Stimulated activated CD4-positive, alpha-beta T cell treated with anti-CD3 and anti-CD28 coated beads, Interleukin-1b, Interleukin-23, amount 100 ng/mL, for 24 hours (primary cell): ENCODE data around the gene SOX13.

Experiments used
- DNase-seq, 4 experiments: peaks; one replicate each; pipeline ENCODE4 v3.0.0-alpha.2; 2020; ENCODE audit warnings: low read depth in 4 of 4, low spot score in 1 of 4

Gene SOX13

GRCh38 chr1:204105131-204105515, 32.2 kb downstream of the SOX13 start:
- no peak for DNase-seq

- no peak for DNase-seq
These were observed 33.9 kb downstream of the SOX13 start for GRCh38 chr1:204106825-204107224.

GRCh38 chr1:204107892-204108291, 35.0 kb downstream of the SOX13 start:
- no peak for DNase-seq

GRCh38 chr1:204108312-204109141, 35.6 kb downstream of the SOX13 start:
- DNase-seq, result no peak

DNA sequence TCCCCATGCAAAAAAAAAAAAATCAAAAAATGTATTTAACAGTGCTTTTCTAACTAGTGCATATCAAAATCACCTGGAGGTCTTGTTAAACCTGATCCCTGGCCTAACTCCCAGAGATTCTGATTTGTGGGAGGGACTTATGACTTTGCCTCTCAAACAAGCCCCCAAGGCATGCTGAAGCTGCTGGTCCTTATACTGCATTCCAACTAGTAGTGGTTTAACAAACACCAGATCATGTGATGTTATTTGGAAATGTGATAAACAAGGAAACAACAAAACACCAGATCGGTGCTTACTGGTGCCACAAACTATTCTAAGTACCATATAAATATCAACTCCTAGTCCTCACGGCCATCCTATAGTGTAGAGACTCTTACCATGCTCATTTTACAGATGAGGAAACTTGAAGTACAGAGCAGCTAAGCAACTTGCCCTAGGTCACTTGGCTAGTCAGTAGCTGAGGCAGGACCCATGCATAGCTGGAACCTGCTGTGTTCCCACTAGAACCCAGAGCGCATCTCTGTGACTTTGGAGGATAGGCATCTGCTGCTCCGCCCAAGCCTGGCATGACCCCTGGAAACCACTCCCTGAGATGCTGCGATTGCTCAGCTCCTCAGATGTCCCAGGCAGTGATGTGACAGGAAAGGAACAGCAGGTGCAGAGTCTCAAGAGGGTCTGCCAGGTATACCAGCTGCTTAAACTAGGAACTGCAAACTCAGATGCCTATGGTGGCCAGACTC, 38.1 kb downstream of the SOX13 start:
- DNase-seq, result no peak

GRCh38 chr1:204112876-204113730, 40.2 kb downstream of the SOX13 start:
- DNase-seq, result no peak

DNA sequence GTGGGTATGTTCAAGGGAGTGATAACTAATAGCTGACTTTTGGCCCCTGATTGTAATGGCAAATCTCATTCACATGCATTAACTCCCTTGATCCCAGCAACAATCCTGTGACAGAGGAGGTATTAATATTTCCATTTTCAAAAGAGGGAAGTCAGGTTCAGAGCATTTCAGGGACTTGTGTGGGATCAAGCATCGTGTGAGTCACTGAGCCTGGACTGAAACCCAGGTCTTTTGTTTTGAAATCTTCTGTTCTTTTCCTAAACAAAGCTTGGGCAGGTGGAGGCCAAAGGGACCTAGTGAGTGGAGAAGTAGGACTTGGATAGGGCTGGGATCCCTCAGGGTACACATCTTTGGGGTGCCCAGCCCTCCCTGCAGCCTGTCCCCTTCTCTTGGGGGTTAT, 41.0 kb downstream of the SOX13 start:
- DNase-seq, result no peak

- no peak for DNase-seq
These were observed 41.7 kb downstream of the SOX13 start for GRCh38 chr1:204114606-204115005.

DNA sequence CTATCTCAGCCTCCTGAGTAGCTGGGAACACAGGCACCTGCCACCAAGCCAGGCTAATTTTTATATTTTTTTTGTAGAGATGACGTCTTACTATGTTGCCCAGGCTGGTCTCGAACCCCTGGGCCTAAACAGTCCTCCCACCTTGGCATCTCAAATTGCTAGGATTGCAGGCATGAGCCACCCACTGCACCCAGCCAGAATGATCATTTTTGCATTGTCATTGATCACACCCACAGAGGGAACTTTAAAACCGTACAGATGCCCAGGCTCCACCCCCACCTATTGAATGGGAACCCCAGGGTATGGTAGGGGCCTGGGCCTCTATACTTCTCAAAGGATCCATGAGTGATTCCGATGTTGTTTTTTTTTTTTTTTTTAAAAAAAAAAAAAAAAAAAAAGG, 42.2 kb downstream of the SOX13 start:
- DNase-seq, result no peak

- no peak for DNase-seq
These were observed 43.6 kb downstream of the SOX13 start for GRCh38 chr1:204116539-204116938.

DNA sequence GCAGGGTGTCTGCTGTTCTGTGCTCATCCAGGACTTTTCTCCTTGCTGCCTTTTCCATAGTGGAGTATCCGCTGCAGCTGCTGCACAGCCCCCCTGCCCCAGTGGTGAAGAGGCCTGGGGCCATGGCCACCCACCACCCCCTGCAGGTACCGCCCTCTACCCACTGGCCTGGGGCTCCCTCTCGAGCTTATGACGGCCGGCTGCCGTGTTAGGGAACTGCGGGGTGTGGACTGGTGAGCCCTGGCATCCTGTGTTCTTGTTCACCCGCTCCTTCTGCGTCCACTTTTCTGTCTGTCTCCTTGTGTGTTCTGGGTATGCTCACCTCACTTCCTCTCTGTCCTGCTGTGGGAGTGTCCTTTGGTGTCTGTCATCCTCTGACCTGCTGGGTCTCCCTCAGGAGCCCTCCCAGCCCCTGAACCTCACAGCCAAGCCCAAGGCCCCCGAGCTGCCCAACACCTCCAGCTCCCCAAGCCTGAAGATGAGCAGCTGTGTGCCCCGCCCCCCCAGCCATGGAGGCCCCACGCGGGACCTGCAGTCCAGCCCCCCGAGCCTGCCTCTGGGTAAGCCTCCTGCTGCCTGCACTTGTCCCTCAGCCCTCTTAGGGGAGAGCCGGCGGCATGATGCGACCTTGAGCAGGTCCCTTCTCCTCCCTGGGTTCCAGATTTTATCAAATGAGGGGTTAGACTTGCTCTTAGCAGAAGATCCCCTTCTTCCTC, 49.1 kb downstream of the SOX13 start:
- no peak for DNase-seq

DNA sequence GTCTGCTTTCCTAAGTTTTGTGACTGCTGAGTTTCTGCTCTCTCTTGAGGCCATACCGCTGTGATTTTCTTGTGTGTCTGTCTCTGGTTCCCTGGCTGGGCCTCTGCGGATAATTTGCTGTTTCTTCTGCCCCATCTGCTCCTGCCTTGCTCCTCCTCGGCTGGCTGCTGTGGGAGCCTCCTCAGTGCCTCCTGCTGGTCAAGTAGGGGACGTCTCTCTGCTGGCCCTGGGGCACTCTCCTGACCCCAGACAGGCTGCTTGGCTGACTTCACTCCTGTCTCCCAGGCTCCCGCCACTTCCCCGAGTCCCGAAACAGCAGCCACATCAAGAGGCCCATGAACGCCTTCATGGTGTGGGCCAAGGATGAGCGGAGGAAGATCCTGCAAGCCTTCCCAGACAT, 50.5 kb downstream of the SOX13 start:
- no peak for DNase-seq

DNA sequence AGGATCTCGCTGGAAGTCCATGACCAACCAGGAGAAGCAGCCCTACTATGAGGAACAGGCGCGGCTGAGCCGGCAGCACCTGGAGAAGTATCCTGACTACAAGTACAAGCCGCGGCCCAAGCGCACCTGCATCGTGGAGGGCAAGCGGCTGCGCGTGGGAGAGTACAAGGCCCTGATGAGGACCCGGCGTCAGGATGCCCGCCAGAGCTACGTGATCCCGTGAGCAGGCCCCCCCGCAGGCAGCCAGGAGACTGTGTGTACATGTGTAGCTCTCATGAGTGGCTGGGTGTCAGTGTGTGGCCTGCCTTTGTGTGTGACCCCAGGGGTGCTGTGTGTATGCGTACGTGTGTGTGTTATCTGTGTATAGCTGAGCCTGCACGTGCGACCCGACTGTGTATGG, 51.7 kb downstream of the SOX13 start:
- no peak for DNase-seq

- DNase-seq, result no peak
These were observed 52.9 kb downstream of the SOX13 start for GRCh38 chr1:204125759-204126351.

DNA sequence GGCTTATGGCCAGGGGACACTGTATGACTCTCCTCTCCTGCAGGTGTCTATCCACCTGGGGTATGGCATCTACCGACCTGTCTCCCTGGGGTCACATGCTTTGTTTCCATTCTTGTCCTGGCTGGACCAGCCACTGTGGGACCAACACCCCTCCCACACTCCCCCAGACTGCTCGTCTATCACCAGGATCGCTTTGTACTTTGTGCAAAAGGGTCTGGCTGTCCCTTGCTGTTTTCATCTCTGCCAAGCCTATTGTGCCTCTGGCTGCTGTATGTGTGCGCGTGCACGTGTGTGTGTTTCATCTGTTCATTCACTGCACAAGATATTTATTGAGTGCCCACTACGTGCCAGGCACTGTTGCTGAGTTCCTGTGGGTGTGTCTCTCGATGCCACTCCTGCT, 53.5 kb downstream of the SOX13 start:
- no peak for DNase-seq

DNA sequence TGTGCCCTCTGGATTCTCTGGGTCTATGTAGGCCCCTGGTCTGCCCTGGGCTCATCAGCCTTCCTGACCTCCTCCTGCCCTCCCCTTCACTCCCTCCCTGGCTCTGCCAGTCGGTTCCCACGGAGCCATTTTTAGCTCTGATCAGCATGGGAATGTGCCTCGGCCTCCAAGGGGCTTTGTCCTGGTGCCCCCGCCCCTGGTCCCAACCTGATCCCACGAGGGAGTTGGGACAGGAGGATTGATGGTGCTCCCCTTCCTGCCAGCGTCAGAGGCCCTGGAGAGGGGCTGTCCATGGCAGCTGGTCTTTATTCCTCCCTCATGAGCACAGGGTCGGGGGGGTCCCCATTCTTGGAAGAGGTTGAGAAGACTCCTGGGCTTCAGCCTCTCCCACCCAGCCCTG, 54.0 kb downstream of the SOX13 start:
- no peak for DNase-seq

GRCh38 chr1:204127597-204128242, 54.8 kb downstream of the SOX13 start:
- DNase-seq, result no peak

DNA sequence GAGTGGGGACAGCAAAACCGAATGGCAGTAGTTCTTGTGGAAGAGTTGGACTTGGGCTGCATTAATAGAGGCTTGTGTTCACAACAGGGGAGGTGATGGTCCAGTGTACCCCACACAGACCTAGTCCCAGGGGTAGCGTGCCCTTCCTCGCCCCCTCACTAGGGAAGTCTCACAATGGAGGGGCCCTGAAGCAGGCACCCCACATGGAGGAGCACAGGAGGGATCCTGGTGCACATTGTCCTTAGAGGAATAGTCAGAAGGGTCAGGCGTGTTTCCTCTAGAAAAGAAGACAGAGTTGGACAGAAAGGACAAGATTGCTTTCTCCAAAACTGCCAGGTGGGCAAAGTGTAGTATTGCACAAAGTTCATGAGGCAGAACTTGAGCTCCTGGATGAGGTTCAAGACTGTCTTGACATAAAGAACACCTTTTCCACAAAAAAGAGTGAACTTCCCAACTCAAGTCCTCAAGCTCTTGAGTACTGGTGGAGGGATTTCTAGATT, 55.6 kb downstream of the SOX13 start:
- no peak for DNase-seq

GRCh38 chr1:204128964-204129896, 56.3 kb downstream of the SOX13 start:
- DNase-seq, result peak; percentile 20 to 44 (median 38)
